SK-N-SH treated with all-trans-retinoic acid at 6 μM for 48 hours (cell line): ENCODE results near the gene VAMP5.

Source experiments
- ATAC-seq: fragments of 200-7000 bp; cut with Tn5 transposase; 3 replicates; pipeline ENCODE4 v1.9.1; 2020; ENCODE audit warnings: mild to moderate bottlenecking, moderate library complexity
- ARNTL ChIP-seq: fragments of 450-650 bp; formaldehyde crosslinking; IDR thresholded peaks from 2 replicates; pipeline ENCODE4 v1.5.0; 2020; ENCODE audit warnings: low read depth, mild to moderate bottlenecking, moderate library complexity, borderline replicate concordance
- BACH2 ChIP-seq: fragments of 250-450 bp; sonication (Bioruptor Pico); IDR thresholded peaks from 2 replicates; pipeline ENCODE4 v1.9.0; 2021; ENCODE audit warnings: mild to moderate bottlenecking, borderline replicate concordance
- CSDC2 ChIP-seq: fragments of 250-450 bp; sonication (Bioruptor Pico); IDR thresholded peaks from 2 replicates; pipeline ENCODE4 v1.5.0; 2020; ENCODE audit warnings: mild to moderate bottlenecking, moderate library complexity
- ESRRG ChIP-seq: fragments of 250-450 bp; sonication (Bioruptor Pico); IDR thresholded peaks from 2 replicates; pipeline ENCODE4 v1.6.1; 2021; ENCODE audit warnings: mild to moderate bottlenecking
- GLIS3 ChIP-seq: fragments of 250-450 bp; sonication (Bioruptor Pico); IDR thresholded peaks from 2 replicates; pipeline ENCODE4 v1.5.0; 2020; ENCODE audit warnings: mild to moderate bottlenecking, moderate library complexity
- ISL1 ChIP-seq: fragments of 250-450 bp; sonication (Bioruptor Pico); IDR thresholded peaks from 2 replicates; pipeline ENCODE4 v2.1.2; 2022; ENCODE audit warnings: mild to moderate bottlenecking, moderate library complexity
- OSR1 ChIP-seq: fragments of 250-450 bp; sonication (Bioruptor Pico); IDR thresholded peaks from 2 replicates; pipeline ENCODE4 v1.8.0; 2022; ENCODE audit warnings: moderate library complexity, mild to moderate bottlenecking, inconsistent platforms
- PPARA ChIP-seq: fragments of 250-450 bp; sonication (Bioruptor Pico); IDR thresholded peaks from 2 replicates; pipeline ENCODE4 v1.5.0; 2020; ENCODE audit warnings: mild to moderate bottlenecking, borderline replicate concordance
- RARB ChIP-seq: fragments of 250-450 bp; sonication (Bioruptor Pico); IDR thresholded peaks from 2 replicates; pipeline ENCODE4 v1.8.0; 2021; ENCODE audit warnings: mild to moderate bottlenecking, moderate library complexity
- SNAI2 ChIP-seq: fragments of 250-450 bp; sonication (Bioruptor Pico); IDR thresholded peaks from 2 replicates; pipeline ENCODE4 v1.5.0; 2020; ENCODE audit warnings: mild to moderate bottlenecking, moderate library complexity
- TCF4 ChIP-seq: fragments of 250-450 bp; sonication (Bioruptor Pico); IDR thresholded peaks from 2 replicates; pipeline ENCODE4 v1.8.0; 2021; ENCODE audit warnings: mild to moderate bottlenecking, moderate library complexity, borderline replicate concordance
- TOX ChIP-seq: fragments of 250-450 bp; sonication (Bioruptor Pico); IDR thresholded peaks from 2 replicates; pipeline ENCODE4 v1.8.0; 2021; ENCODE audit warnings: mild to moderate bottlenecking, moderate library complexity, borderline replicate concordance
- ZC3H10 ChIP-seq: fragments of 250-450 bp; sonication (Bioruptor Pico); IDR thresholded peaks from 2 replicates; pipeline ENCODE4 v1.5.1; 2021; ENCODE audit warnings: mild to moderate bottlenecking, moderate library complexity
- ZFP3 ChIP-seq: fragments of 250-450 bp; sonication (Bioruptor Pico); IDR thresholded peaks from 2 replicates; pipeline ENCODE4 v1.5.0; 2020; ENCODE audit warnings: mild to moderate bottlenecking, moderate library complexity
- ZFP30 ChIP-seq: fragments of 450-650 bp; formaldehyde crosslinking; IDR thresholded peaks from 2 replicates; pipeline ENCODE4 v1.5.0; 2022; ENCODE audit warnings: mild to moderate bottlenecking, moderate library complexity
- ZNF70 ChIP-seq: fragments of 450-650 bp; formaldehyde crosslinking; IDR thresholded peaks from 2 replicates; pipeline ENCODE4 v1.5.0; 2020; ENCODE audit warnings: mild to moderate bottlenecking, moderate library complexity
- ZNF8 ChIP-seq: fragments of 450-650 bp; formaldehyde crosslinking; IDR thresholded peaks from 2 replicates; pipeline ENCODE4 v1.5.0; 2020; ENCODE audit warnings: mild to moderate bottlenecking, moderate library complexity
- TF ChIP-seq, protein P1 (sequence below): fragments of 250-450 bp; sonication (Bioruptor Pico); IDR thresholded peaks from 2 replicates; pipeline ENCODE4 v1.5.1; 2020; ENCODE audit warnings: low read depth, mild to moderate bottlenecking, moderate library complexity
- TF ChIP-seq, protein P2 (sequence below): fragments of 250-450 bp; sonication (Bioruptor Pico); IDR thresholded peaks from 2 replicates; pipeline ENCODE4 v1.8.0; 2020; ENCODE audit warnings: mild to moderate bottlenecking, moderate library complexity, borderline replicate concordance
- TF ChIP-seq, protein P3 (sequence below): fragments of 250-450 bp; sonication (Bioruptor Pico); IDR thresholded peaks from 2 replicates; pipeline ENCODE4 v1.5.0; 2020; ENCODE audit warnings: mild to moderate bottlenecking, moderate library complexity
- TF ChIP-seq, protein P4 (sequence below): fragments of 250-450 bp; sonication (Bioruptor Pico); IDR thresholded peaks from 2 replicates; pipeline ENCODE4 v1.8.0; 2021; ENCODE audit warnings: low read depth, mild to moderate bottlenecking, moderate library complexity, borderline replicate concordance
- TF ChIP-seq, protein P5 (sequence below): fragments of 250-450 bp; sonication (Bioruptor Pico); IDR thresholded peaks from 2 replicates; pipeline ENCODE4 v1.5.1; 2021; ENCODE audit warnings: mild to moderate bottlenecking, moderate library complexity

The VAMP5 gene

DNA sequence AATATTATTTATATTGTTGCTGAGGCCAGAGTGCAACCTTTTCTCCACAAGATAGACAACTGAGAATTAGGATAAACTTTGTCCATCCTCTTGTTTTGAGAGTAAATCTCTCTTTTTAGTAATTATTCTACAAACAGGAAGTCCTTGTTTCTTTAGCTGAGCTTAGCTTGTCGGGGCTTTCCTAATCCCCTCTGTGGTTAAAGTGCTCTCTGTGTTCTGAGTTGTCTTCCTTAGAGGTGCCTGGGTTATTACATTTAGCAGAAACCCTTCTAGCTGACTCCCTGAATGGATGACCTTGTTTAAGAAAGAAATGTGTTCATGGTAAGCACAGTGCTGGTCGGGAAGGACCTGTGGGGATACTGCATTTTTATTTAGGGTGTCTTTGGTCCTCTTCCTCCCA is 44.4 kb downstream of the VAMP5 start:
- TF ChIP-seq OSR1 (CRISPR knock-in tag): no peak
- TF ChIP-seq ISL1 (CRISPR knock-in tag): no peak
- no peak for TF ChIP-seq PPARA
- TF ChIP-seq, protein P1, sequence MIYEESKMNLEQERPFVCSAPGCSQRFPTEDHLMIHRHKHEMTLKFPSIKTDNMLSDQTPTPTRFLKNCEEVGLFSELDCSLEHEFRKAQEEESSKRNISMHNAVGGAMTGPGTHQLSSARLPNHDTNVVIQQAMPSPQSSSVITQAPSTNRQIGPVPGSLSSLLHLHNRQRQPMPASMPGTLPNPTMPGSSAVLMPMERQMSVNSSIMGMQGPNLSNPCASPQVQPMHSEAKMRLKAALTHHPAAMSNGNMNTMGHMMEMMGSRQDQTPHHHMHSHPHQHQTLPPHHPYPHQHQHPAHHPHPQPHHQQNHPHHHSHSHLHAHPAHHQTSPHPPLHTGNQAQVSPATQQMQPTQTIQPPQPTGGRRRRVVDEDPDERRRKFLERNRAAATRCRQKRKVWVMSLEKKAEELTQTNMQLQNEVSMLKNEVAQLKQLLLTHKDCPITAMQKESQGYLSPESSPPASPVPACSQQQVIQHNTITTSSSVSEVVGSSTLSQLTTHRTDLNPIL (CRISPR knock-in tag): no peak
- ATAC-seq: no peak

DNA sequence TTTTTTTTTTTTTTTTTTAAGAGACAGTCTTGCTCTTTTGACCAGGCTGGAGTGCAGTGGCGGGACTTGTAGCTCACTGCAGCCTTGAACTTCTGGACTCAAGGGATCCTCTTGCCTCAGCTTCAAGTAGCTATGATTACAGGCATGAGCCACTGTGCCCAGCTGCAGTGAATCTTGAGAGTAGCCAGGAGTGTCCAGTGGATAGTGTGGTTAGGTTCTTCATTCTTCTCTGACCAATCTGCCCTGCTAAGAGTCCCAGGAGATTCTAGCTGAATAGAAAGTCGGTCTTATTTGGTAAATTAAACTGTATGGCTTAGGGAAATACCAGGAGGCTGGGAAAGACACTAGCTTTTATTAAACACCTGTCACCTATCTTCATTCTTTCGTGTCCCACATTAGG is 47.1 kb downstream of the VAMP5 start:
- no peak for TF ChIP-seq BACH2 (CRISPR knock-in tag)
- TF ChIP-seq, all 23 proteins: peak for 0
- ATAC-seq: no peak

DNA sequence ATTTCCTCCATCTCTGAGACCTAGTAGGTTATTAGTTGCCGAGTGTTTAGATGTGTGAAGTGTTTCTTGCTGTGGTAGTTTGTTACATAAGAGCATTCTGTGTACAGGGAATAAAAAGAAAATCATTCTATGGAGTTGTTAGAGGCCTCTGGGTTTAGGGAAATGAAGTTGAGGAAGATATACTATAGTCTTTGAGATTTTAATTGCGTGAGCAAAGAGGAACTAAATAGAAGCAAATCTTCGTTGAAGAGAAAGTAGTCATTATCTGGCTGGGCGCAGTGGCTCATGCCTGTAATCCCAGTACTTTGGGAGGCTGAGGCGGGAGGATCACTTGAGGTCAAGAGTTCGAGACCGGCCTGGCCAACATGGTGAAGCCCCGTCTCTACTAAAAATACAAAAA is 50.8 kb downstream of the VAMP5 start:
- no peak for ATAC-seq
- TF ChIP-seq CSDC2 (CRISPR knock-in tag) (no peak), BACH2 (CRISPR knock-in tag) (no peak), TCF4 (no peak), ZFP30 (no peak), GLIS3 (CRISPR knock-in tag) (no peak), PPARA (no peak), ESRRG (CRISPR knock-in tag) (no peak), RARB (CRISPR knock-in tag) (no peak), ZNF8 (CRISPR knock-in tag) (no peak), TOX (CRISPR knock-in tag) (no peak), ZFP3 (CRISPR knock-in tag) (no peak), ZC3H10 (CRISPR knock-in tag) (no peak)
- TF ChIP-seq, protein P1 (CRISPR knock-in tag): no peak

DNA sequence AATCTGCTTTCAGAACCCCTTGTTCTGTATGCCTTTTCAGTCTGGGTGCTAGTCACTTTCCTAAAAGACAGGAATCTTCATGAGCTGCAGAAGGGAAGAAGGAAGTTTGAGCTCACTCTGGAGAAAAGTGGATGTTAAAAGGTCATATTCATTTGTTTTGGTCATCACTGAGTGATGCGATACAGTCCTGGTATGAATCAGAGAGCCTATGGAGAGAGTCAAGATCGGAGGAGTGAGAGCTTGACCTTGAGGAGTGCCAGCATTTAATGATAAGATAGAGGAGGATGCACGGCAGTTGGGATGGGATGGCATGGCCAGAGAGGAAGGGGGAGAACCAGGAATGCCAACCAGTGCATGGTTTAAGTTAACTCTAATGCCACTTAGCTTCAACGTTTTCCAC is 51.4 kb downstream of the VAMP5 start:
- ATAC-seq: no peak
- TF ChIP-seq BACH2 (CRISPR knock-in tag) (no peak), ZC3H10 (CRISPR knock-in tag) (no peak), ZNF70 (no peak), ZFP3 (CRISPR knock-in tag) (no peak), TCF4 (no peak), CSDC2 (CRISPR knock-in tag) (no peak), OSR1 (CRISPR knock-in tag) (no peak), ISL1 (CRISPR knock-in tag) (no peak), ARNTL (no peak), PPARA (no peak)
- TF ChIP-seq, protein P1 (CRISPR knock-in tag): no peak
- TF ChIP-seq, protein P2, sequence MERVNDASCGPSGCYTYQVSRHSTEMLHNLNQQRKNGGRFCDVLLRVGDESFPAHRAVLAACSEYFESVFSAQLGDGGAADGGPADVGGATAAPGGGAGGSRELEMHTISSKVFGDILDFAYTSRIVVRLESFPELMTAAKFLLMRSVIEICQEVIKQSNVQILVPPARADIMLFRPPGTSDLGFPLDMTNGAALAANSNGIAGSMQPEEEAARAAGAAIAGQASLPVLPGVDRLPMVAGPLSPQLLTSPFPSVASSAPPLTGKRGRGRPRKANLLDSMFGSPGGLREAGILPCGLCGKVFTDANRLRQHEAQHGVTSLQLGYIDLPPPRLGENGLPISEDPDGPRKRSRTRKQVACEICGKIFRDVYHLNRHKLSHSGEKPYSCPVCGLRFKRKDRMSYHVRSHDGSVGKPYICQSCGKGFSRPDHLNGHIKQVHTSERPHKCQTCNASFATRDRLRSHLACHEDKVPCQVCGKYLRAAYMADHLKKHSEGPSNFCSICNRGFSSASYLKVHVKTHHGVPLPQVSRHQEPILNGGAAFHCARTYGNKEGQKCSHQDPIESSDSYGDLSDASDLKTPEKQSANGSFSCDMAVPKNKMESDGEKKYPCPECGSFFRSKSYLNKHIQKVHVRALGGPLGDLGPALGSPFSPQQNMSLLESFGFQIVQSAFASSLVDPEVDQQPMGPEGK: no peak
- TF ChIP-seq, protein P3, sequence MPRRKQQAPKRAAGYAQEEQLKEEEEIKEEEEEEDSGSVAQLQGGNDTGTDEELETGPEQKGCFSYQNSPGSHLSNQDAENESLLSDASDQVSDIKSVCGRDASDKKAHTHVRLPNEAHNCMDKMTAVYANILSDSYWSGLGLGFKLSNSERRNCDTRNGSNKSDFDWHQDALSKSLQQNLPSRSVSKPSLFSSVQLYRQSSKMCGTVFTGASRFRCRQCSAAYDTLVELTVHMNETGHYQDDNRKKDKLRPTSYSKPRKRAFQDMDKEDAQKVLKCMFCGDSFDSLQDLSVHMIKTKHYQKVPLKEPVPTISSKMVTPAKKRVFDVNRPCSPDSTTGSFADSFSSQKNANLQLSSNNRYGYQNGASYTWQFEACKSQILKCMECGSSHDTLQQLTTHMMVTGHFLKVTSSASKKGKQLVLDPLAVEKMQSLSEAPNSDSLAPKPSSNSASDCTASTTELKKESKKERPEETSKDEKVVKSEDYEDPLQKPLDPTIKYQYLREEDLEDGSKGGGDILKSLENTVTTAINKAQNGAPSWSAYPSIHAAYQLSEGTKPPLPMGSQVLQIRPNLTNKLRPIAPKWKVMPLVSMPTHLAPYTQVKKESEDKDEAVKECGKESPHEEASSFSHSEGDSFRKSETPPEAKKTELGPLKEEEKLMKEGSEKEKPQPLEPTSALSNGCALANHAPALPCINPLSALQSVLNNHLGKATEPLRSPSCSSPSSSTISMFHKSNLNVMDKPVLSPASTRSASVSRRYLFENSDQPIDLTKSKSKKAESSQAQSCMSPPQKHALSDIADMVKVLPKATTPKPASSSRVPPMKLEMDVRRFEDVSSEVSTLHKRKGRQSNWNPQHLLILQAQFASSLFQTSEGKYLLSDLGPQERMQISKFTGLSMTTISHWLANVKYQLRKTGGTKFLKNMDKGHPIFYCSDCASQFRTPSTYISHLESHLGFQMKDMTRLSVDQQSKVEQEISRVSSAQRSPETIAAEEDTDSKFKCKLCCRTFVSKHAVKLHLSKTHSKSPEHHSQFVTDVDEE (CRISPR knock-in tag): no peak

DNA sequence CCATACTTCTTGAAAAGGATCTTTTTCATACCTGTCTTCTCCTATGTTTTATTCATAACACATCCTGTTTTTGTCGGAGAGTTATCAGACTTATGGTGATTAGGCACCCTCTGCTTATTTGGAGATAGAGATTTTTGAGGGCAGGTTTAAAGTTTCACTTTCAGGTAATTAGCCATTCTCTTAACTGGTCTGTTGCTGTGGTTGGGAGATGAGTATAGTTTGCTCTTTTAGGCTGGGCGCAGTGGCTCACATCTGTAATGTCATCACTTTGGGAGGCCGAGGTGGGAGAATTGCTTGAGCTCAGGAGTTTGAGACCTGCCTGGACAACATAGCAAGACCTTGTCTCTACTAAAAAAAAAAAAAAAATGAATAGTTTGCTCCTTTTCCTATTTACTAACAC is 58.5 kb downstream of the VAMP5 start:
- no peak for ATAC-seq
- TF ChIP-seq SNAI2: no peak
- TF ChIP-seq, protein P4, sequence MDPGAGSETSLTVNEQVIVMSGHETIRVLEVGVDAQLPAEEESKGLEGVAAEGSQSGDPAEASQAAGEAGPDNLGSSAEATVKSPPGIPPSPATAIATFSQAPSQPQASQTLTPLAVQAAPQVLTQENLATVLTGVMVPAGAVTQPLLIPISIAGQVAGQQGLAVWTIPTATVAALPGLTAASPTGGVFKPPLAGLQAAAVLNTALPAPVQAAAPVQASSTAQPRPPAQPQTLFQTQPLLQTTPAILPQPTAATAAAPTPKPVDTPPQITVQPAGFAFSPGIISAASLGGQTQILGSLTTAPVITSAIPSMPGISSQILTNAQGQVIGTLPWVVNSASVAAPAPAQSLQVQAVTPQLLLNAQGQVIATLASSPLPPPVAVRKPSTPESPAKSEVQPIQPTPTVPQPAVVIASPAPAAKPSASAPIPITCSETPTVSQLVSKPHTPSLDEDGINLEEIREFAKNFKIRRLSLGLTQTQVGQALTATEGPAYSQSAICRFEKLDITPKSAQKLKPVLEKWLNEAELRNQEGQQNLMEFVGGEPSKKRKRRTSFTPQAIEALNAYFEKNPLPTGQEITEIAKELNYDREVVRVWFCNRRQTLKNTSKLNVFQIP (CRISPR knock-in tag): no peak
- TF ChIP-seq, protein P5, sequence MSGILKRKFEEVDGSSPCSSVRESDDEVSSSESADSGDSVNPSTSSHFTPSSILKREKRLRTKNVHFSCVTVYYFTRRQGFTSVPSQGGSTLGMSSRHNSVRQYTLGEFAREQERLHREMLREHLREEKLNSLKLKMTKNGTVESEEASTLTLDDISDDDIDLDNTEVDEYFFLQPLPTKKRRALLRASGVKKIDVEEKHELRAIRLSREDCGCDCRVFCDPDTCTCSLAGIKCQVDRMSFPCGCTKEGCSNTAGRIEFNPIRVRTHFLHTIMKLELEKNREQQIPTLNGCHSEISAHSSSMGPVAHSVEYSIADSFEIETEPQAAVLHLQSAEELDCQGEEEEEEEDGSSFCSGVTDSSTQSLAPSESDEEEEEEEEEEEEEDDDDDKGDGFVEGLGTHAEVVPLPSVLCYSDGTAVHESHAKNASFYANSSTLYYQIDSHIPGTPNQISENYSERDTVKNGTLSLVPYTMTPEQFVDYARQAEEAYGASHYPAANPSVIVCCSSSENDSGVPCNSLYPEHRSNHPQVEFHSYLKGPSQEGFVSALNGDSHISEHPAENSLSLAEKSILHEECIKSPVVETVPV (CRISPR knock-in tag): no peak
- no peak for TF ChIP-seq CSDC2 (CRISPR knock-in tag)
- TF ChIP-seq, protein P2: no peak
- TF ChIP-seq BACH2 (CRISPR knock-in tag): no peak
- no peak for TF ChIP-seq GLIS3 (CRISPR knock-in tag)
